Uterus (tissue), 2 donors: Measurements from ENCODE around the gene ITGAV.

Experiments used
- CTCF ChIP-seq, 4 experiments: fragments of 200-600 bp in 2 of 4; fragments of 450-650 bp in 2 of 4; sonication (generic) in 2 of 4; IDR thresholded peaks; one replicate each; pipeline ENCODE4 v1.5.1; 2016 to 2019; ENCODE audit warnings: antibody characterized with exemption in 4 of 4, mild to moderate bottlenecking in 2 of 4, moderate library complexity in 1 of 4
- POLR2A ChIP-seq, 2 donors: fragments of 450-650 bp; IDR thresholded peaks; one replicate each; pipeline ENCODE4 v1.6.1; 2016; ENCODE audit warnings: antibody characterized with exemption in 2 of 2, mild to moderate bottlenecking in 1 of 2, moderate library complexity in 1 of 2

GRCh38 chr2:186607660-186608324 is 17.9 kb downstream of the ITGAV start:
- TF ChIP-seq CTCF (IDR thresholded peaks at IDR 0.05) (no peak), POLR2A (IDR thresholded peaks at IDR 0.05) (no peak)
